Measurements from ENCODE around the gene FAM200B. TPM values are rescaled to one million over a fixed set of nuclear protein-coding genes. Genes with fewer than 3 reads are reported as not detected.
A peak's percentile ranks its signal among the peaks of the same experiment; 100 is the strongest.

The FAM200B gene
- polyA plus RNA-seq, 1 of the 3 experiments (the other 2 are of a cell fraction), result 46.3 TPM

DNA sequence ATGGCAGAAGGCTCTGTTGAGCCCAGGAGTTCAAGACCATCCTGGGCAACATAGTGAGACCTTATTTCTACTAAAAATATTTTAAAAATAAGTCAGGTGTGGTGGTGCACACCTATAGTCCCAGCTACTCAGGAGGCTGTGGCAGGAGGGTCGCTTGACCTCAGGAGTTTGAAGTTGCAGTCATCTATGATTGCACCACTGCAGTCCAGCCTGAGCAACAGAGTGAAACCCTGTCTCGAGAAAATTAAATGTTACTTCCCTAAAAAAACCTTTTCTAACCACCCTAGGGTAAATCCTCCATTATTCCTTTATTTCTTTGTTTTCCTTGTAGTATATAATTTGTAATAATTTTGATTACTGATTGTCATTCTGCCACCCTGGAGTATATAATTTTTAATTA, 7.9 kb downstream of the FAM200B start:
- no peak for TF ChIP-seq SIN3A (IDR thresholded peaks at IDR 0.05; ENCODE audit: borderline replicate concordance, low read depth, low read length)
- no peak for TF ChIP-seq EP300 (IDR thresholded peaks at IDR 0.05; ENCODE audit: borderline replicate concordance in 1 of 2, low read depth in 1 of 2, low read length in 1 of 2)
- TF ChIP-seq TCF12 (IDR thresholded peaks at IDR 0.05), result no peak
- no peak for TF ChIP-seq TEAD4 (IDR thresholded peaks at IDR 0.05; ENCODE audit: borderline replicate concordance, insufficient read depth)
- no peak for TF ChIP-seq NFIC (IDR thresholded peaks at IDR 0.05; ENCODE audit: borderline replicate concordance)
- TF ChIP-seq REST (IDR thresholded peaks at IDR 0.05; ENCODE audit: low read depth, low read length), result no peak
- TF ChIP-seq YY1 (IDR thresholded peaks at IDR 0.05; ENCODE audit: low read depth), result no peak
- peaks cover 0 to 23% of the 10 kb centered on the region in 2 experiments for H3K4me1 ChIP-seq (ENCODE audit: control insufficient read depth in 1 of 2, insufficient read depth in 2 of 2, low read depth in 1 of 2, low read length in 1 of 2)
- no peak overlapping the region for H3K4me3 ChIP-seq (ENCODE audit: low read depth in 2 of 2, low read length in 1 of 2)
- ChIA-PET CTCF (interaction anchor here (0.8 to 1.5 kb wide), 2 partner anchors 40 to 116 kb away, joined by 3 to 5 read pairs; no protein-coding TSS in a partner anchor), POLR2A (no interaction called here)
- H3K4me2 ChIP-seq, result peak overlapping the region; percentile 51; the same call in 1 of the 2 replicates
- peak overlapping the region; percentile 60; the same call in 1 of the 2 replicates for H3K9ac ChIP-seq
- no peaks in the 10 kb centered on the region for H4K20me1 ChIP-seq (ENCODE audit: insufficient read depth)
- H3F3A ChIP-seq (replicated peaks; ENCODE audit: insufficient read depth), result peaks cover 27% of the 10 kb centered on the region
- no peaks in the 10 kb centered on the region for H3K27me3 ChIP-seq (ENCODE audit: insufficient read depth)
- H3K9me2 ChIP-seq, result no peaks in the 10 kb centered on the region
- H3K36me3 ChIP-seq (replicated peaks in 1 of 2; ENCODE audit: control insufficient read depth in 1 of 2, insufficient read depth in 2 of 2, low read length in 1 of 2), result peaks cover 42 to 47% of the 10 kb centered on the region in 2 experiments
- 92% methylated on average over 2 of the region's 2 CpGs for WGBS (ENCODE audit: low lambda C conversion rate)
- H3K27ac ChIP-seq (ENCODE audit: low read depth in 2 of 2, low read length in 1 of 2), result peak overlapping the region in 1 of 2 experiments; percentile 94; a peak in 2 of 4 replicates
- no peaks in the 10 kb centered on the region for H3K9me3 ChIP-seq
- peaks cover 33% of the 10 kb centered on the region for H3K79me2 ChIP-seq (ENCODE audit: insufficient read depth)
- no peak overlapping the region for H2AFZ ChIP-seq (ENCODE audit: low read depth)
- no peak for DNase-seq

DNA sequence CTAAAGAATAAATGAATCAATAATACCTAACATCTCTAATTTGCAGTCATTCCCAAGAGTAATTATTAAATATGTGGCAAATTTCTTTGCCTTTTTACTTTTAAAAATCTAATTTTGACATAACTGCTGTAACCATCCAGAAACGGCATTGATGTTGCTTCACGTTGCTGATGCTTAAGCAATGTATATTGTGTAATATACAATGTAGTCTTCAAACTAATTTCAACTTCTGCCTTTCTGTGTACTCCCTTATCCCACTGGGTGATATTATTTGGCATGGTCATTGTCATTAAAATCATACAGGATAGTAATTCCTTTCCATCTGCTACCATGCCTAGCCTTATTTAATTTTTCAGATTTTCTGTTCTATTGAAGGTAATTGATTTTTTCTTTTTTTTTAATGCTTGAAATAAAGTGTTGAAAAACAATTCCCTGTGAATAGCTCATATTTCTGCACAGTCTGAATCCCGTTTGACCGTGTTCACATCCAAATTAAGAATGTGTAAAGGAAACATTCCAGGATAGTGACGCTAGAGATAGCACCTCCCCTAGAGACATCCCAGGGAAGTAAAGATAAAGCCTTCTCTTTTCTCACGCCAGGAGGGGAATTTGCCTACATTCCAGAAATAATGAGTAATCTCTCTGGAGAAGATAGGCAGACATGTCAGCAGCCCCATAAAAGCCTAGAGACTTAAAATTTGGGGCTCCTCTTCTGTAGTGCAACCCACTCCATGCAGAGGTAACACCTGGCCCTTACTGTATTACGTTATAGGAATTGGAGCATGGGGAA, 8.6 kb downstream of the FAM200B start:
- ChIA-PET POLR2A (no interaction called here), CTCF (interaction anchor here (1.6 kb wide), 1 partner anchor 312 kb away, joined by 3 read pairs; no protein-coding TSS in a partner anchor)
- Histone ChIP-seq H3K4me1 (ENCODE audit: control insufficient read depth in 1 of 2, insufficient read depth in 2 of 2, low read depth in 1 of 2, low read length in 1 of 2) (peaks cover 0 to 22% of the 10 kb centered on the region in 2 experiments; a peak in 3 of 4 replicates), H3F3A (replicated peaks; ENCODE audit: insufficient read depth) (peaks cover 31% of the 10 kb centered on the region), H4K20me1 (ENCODE audit: insufficient read depth) (no peaks in the 10 kb centered on the region), H3K4me2 (peak overlapping the region; percentile 51), H2AFZ (ENCODE audit: low read depth) (no peak overlapping the region), H3K9me2 (no peaks in the 10 kb centered on the region), H3K36me3 (replicated peaks in 1 of 2; ENCODE audit: control insufficient read depth in 1 of 2, insufficient read depth in 2 of 2, low read length in 1 of 2) (peaks cover 36 to 40% of the 10 kb centered on the region in 2 experiments), H3K79me2 (ENCODE audit: insufficient read depth) (peaks cover 26% of the 10 kb centered on the region), H3K9me3 (no peaks in the 10 kb centered on the region), H3K9ac (peak overlapping the region; percentile 60; the same call in 1 of the 2 replicates), H3K27ac (ENCODE audit: low read depth in 2 of 2, low read length in 1 of 2) (peak overlapping the region; percentile 16 to 94; a peak in 3 of 4 replicates), H3K4me3 (ENCODE audit: low read depth in 2 of 2, low read length in 1 of 2) (no peak overlapping the region), H3K27me3 (ENCODE audit: insufficient read depth) (no peaks in the 10 kb centered on the region)
- WGBS (ENCODE audit: low lambda C conversion rate), result 30% methylated on average over 7 of the region's 7 CpGs
- DNase-seq, result no peak
- TF ChIP-seq PBX3 (IDR thresholded peaks at IDR 0.05) (peak; percentile 67), SIN3A (IDR thresholded peaks at IDR 0.05; ENCODE audit: borderline replicate concordance, low read depth, low read length) (no peak), FOXJ3 (CRISPR knock-in tag; IDR thresholded peaks at IDR 0.05) (no peak), USF1 (IDR thresholded peaks at IDR 0.05; ENCODE audit: borderline replicate concordance, low read depth) (no peak), NRF1 (IDR thresholded peaks at IDR 0.05; ENCODE audit: low read depth, low read length) (no peak), EP300 (IDR thresholded peaks at IDR 0.05; ENCODE audit: borderline replicate concordance in 1 of 2, low read depth in 1 of 2, low read length in 1 of 2) (peak in 1 of 2 experiments; percentile 74; a peak in 2 of 4 replicates), FOSL2 (IDR thresholded peaks at IDR 0.05; ENCODE audit: borderline replicate concordance, low read depth) (peak; percentile 67), RAD21 (IDR thresholded peaks at IDR 0.05; ENCODE audit: low read length) (no peak), TCF12 (IDR thresholded peaks at IDR 0.05) (peak; percentile 76), IRF3 (IDR thresholded peaks at IDR 0.05; ENCODE audit: low read depth, low read length) (no peak), SMC3 (IDR thresholded peaks at IDR 0.05; ENCODE audit: low read depth, low read length) (no peak), GABPA (IDR thresholded peaks at IDR 0.05; ENCODE audit: low read depth) (no peak)
- TF ChIP-seq, protein P1, sequence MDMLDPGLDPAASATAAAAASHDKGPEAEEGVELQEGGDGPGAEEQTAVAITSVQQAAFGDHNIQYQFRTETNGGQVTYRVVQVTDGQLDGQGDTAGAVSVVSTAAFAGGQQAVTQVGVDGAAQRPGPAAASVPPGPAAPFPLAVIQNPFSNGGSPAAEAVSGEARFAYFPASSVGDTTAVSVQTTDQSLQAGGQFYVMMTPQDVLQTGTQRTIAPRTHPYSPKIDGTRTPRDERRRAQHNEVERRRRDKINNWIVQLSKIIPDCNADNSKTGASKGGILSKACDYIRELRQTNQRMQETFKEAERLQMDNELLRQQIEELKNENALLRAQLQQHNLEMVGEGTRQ (IDR thresholded peaks at IDR 0.05; ENCODE audit: borderline replicate concordance, low read depth, low read length), result no peak
